IMR-90 (cell line): ENCODE measurements around the gene CUL4B. TPM values are rescaled to one million over a fixed set of nuclear protein-coding genes. Genes with fewer than 3 reads are reported as not detected.
A peak's percentile ranks its signal among the peaks of the same experiment; 100 is the strongest.

Source experiments
- ATAC-seq: fragments of 200-7000 bp; cut with Tn5 transposase; 2 replicates; pipeline ENCODE4 v1.9.1; 2020; ENCODE audit warnings: low read depth, mild to moderate bottlenecking, moderate library complexity
- Bru-seq: library from RNA; stranded (reverse); fragments of 400-500 nt; gene quantifications from one replicate; lab custom pipeline; 2021; lab: Mats Ljungman, UMichigan
- BruChase-seq, 2 experiments: library from RNA; stranded (reverse); fragments of 400-500 nt; gene quantifications; one replicate each; lab custom pipeline; 2021; lab: Mats Ljungman, UMichigan
- BruUV-seq: library from RNA; stranded (reverse); fragments of 400-500 nt; replicated peaks from 2 replicates; lab custom pipeline; 2021; lab: Mats Ljungman, UMichigan
- CTCF ChIA-PET: fragments of 300-600 bp; formaldehyde crosslinking; extraction: SDS; loops from one replicate; lab custom pipeline; 2021; ENCODE audit warnings: antibody characterized with exemption; lab: Yijun Ruan, JAX
- POLR2A ChIA-PET: fragments of 300-600 bp; sonication (Branson Sonifier 250); formaldehyde crosslinking; loops from one replicate; lab custom pipeline; 2022; ENCODE audit warnings: antibody characterized with exemption; ENCODE audit not compliant: unreplicated experiment; lab: Charles Lee
- DNase-seq: peaks from one replicate; pipeline ENCODE4 v3.0.0; 2013
- H2AFZ ChIP-seq: replicated peaks from 2 replicates; pipeline ENCODE3; 2013; ENCODE audit warnings: low read length, mild to moderate bottlenecking; ENCODE audit not compliant: poor library complexity
- H2AK5ac ChIP-seq: 2 replicates; pipeline ENCODE4 v1.6.1; 2013; ENCODE audit warnings: low read depth, low read length, inconsistent platforms
- H2AK9ac ChIP-seq: replicated peaks from 2 replicates; pipeline ENCODE3; 2013; ENCODE audit warnings: mild to moderate bottlenecking, low read depth, low read length, moderate library complexity; ENCODE audit not compliant: poor library complexity
- H2BK120ac ChIP-seq: 2 replicates; pipeline ENCODE4 v1.6.1; 2013; ENCODE audit warnings: low read depth, low read length, inconsistent platforms
- H2BK15ac ChIP-seq: 3 replicates; pipeline ENCODE4 v1.6.1; 2013; ENCODE audit warnings: low read depth, low read length, inconsistent platforms
- H2BK20ac ChIP-seq: 2 replicates; pipeline ENCODE4 v1.6.1; 2013; ENCODE audit warnings: low read depth, mild to moderate bottlenecking, inconsistent platforms, low read length, moderate library complexity
- H2BK5ac ChIP-seq: 2 replicates; pipeline ENCODE4 v1.6.1; 2013; ENCODE audit warnings: mild to moderate bottlenecking, low read depth, low read length, inconsistent platforms; ENCODE audit not compliant: poor library complexity, severe bottlenecking
- H3K14ac ChIP-seq: replicated peaks from 2 replicates; pipeline ENCODE4 v1.6.1; 2013; ENCODE audit warnings: low read depth, low read length, inconsistent platforms
- H3K18ac ChIP-seq: 2 replicates; pipeline ENCODE4 v1.6.1; 2013; ENCODE audit warnings: low read depth, low read length, control low read depth
- H3K23ac ChIP-seq: 2 replicates; pipeline ENCODE4 v1.6.1; 2013; ENCODE audit warnings: low read depth, low read length, inconsistent platforms
- H3K27ac ChIP-seq: 2 replicates; pipeline ENCODE4 v1.5.1; 2013; ENCODE audit warnings: mild to moderate bottlenecking, control low read depth, low read length; ENCODE audit not compliant: insufficient read depth
- H3K27me3 ChIP-seq: 2 replicates; pipeline ENCODE4 v1.6.1; 2013; ENCODE audit warnings: low read length; ENCODE audit not compliant: control insufficient read depth, insufficient read depth
- H3K36me3 ChIP-seq: 2 replicates; pipeline ENCODE4 v1.6.1; 2013; ENCODE audit warnings: low read length, mixed read lengths; ENCODE audit not compliant: control insufficient read depth, insufficient read depth
- H3K4ac ChIP-seq: 2 replicates; pipeline ENCODE4 v1.6.1; 2013; ENCODE audit warnings: low read depth, low read length, inconsistent platforms
- H3K4me1 ChIP-seq: 2 replicates; pipeline ENCODE4 v1.6.1; 2013; ENCODE audit warnings: low read length, mixed read lengths; ENCODE audit not compliant: control insufficient read depth, insufficient read depth
- H3K4me2 ChIP-seq: 2 replicates; pipeline ENCODE4 v1.6.1; 2013; ENCODE audit warnings: low read depth, mild to moderate bottlenecking, control low read depth, low read length, moderate library complexity
- H3K4me3 ChIP-seq: 2 replicates; pipeline ENCODE4 v1.5.1; 2013; ENCODE audit warnings: low read depth, mild to moderate bottlenecking, control low read depth, low read length, moderate library complexity; ENCODE audit not compliant: insufficient read depth
- H3K56ac ChIP-seq: 2 replicates; pipeline ENCODE4 v1.6.1; 2013; ENCODE audit warnings: low read length, inconsistent platforms; ENCODE audit not compliant: insufficient read depth; ENCODE audit errors: extremely low read depth
- H3K79me1 ChIP-seq, 2 experiments: 2 replicates each; pipeline ENCODE4 v1.6.1; 2013; ENCODE audit warnings: low read length in 2 of 2, inconsistent platforms in 1 of 2, low read depth in 1 of 2
- H3K9ac ChIP-seq: 2 replicates; pipeline ENCODE4 v1.6.1; 2013; ENCODE audit warnings: low read depth, low read length, control low read depth
- H3K9me1 ChIP-seq: 2 replicates; pipeline ENCODE4 v1.6.1; 2013; ENCODE audit warnings: low read length, inconsistent platforms; ENCODE audit not compliant: insufficient read depth
- H3K9me3 ChIP-seq: 2 replicates; pipeline ENCODE4 v1.6.1; 2013; ENCODE audit warnings: low read length; ENCODE audit not compliant: control insufficient read depth, insufficient read depth
- H4K20me1 ChIP-seq: 2 replicates; pipeline ENCODE4 v1.6.1; 2013; ENCODE audit warnings: low read length, inconsistent platforms; ENCODE audit not compliant: insufficient read depth
- H4K5ac ChIP-seq: 2 replicates; pipeline ENCODE4 v1.6.1; 2013; ENCODE audit warnings: mild to moderate bottlenecking, low read depth, low read length, control low read depth
- H4K8ac ChIP-seq, 2 experiments: 2 replicates each; pipeline ENCODE4 v1.6.1; 2013; ENCODE audit warnings: low read depth in 2 of 2, low read length in 2 of 2, control low read depth in 1 of 2, inconsistent platforms in 1 of 2
- H4K91ac ChIP-seq: 2 replicates; pipeline ENCODE4 v1.6.1; 2013; ENCODE audit warnings: low read depth, low read length, inconsistent platforms; ENCODE audit not compliant: insufficient read depth
- BHLHE40 ChIP-seq: fragments of 150-350 bp; IDR thresholded peaks from 2 replicates; pipeline ENCODE4 v1.6.1; 2016; ENCODE audit warnings: mild to moderate bottlenecking, low read depth, low read length
- MAFK ChIP-seq: IDR thresholded peaks from 2 replicates; pipeline ENCODE4 v1.6.1; 2012; ENCODE audit warnings: low read depth, low read length, improper control_type of control experiment
- MAZ ChIP-seq: IDR thresholded peaks from 2 replicates; pipeline ENCODE4 v1.6.1; 2012; ENCODE audit warnings: low read depth, mild to moderate bottlenecking, low read length, improper control_type of control experiment, moderate library complexity, borderline replicate concordance
- NFE2L2 ChIP-seq: fragments of 150-350 bp; IDR thresholded peaks from 2 replicates; pipeline ENCODE4 v1.6.1; 2016; ENCODE audit warnings: low read depth, mild to moderate bottlenecking, low read length
- POLR2A ChIP-seq: IDR thresholded peaks from 2 replicates; pipeline ENCODE4 v1.6.1; 2012; ENCODE audit warnings: mild to moderate bottlenecking, low read depth, low read length
- WGBS, 2 experiments: methylation state at CpG; one replicate each; pipeline versions ENCODE4 v1.1.5 to v1.1.7; 2013; ENCODE audit warnings: missing lambda C conversion rate in 2 of 2; ENCODE audit not compliant: insufficient read length in 1 of 2; ENCODE audit errors: extremely low coverage in 2 of 2; 5-methylcytosine and 5-hydroxymethylcytosine counted together
- dilution Hi-C: fragments of 300-500 bp; cut with HindIII; formaldehyde crosslinking; loops from one replicate; pipeline ENCODE4 v1.14.3; 2018; ENCODE audit warnings: low sequenced_read_pairs; ENCODE audit not compliant: unreplicated experiment
- in situ Hi-C: fragments of 300-500 bp; cut with MboI; formaldehyde crosslinking; loops from 3 replicates; pipeline ENCODE4 v1.14.3; 2019; ENCODE audit warnings: low sequenced_read_pairs, inconsistent platforms, mixed read lengths
- intact Hi-C: fragments of 100-400 bp; cut with micrococcal nuclease; formaldehyde crosslinking; loops from 2 replicates; pipeline ENCODE4 v1.10.0; 2022
- long read RNA-seq: library from polyadenylated mRNA; unstranded; transcript quantifications from one replicate; pipeline ENCODE4 v2.0.0, GENCODE V29; 2021; ENCODE audit not compliant: unreplicated experiment
- polyA plus RNA-seq, 3 experiments: library from polyadenylated mRNA; depleted of rRNA; stranded (reverse); fragments of >200 nt; gene quantifications; 2 replicates each; pipeline ENCODE4 v1.2.3, GENCODE V29; 2012; ENCODE audit warnings: low replicate concordance in 1 of 3
- total RNA-seq: library from RNA; depleted of rRNA; stranded (reverse); fragments of >200 nt; gene quantifications from 2 replicates; pipeline ENCODE4 v1.2.3, GENCODE V29; 2012; rRNA removed
- TF ChIP-seq, protein P1 (sequence below): fragments of 150-350 bp; IDR thresholded peaks from 2 replicates; pipeline ENCODE4 v1.6.1; 2017; ENCODE audit warnings: mild to moderate bottlenecking, antibody characterized with exemption, low read length, low read depth
- TF ChIP-seq, protein P2 (sequence below): fragments of 150-350 bp; IDR thresholded peaks from 2 replicates; pipeline ENCODE4 v1.6.1; 2016; ENCODE audit warnings: low read depth, mild to moderate bottlenecking, low read length, moderate library complexity, borderline replicate concordance

Gene CUL4B
- total RNA-seq (19.4 and 33.1 TPM in 2 replicates), polyA plus RNA-seq (2012; rRNA removed) (21.1 and 30.9 TPM in 2 replicates), Bru-seq, nascent RNA (percentile 68 among the genes with signal in this experiment), BruChase-seq, experiment 1, labeled RNA remaining after a 6-hour chase (percentile 79 among the genes with signal in this experiment), BruChase-seq, experiment 2, labeled RNA remaining after a 2-hour chase (percentile 71 among the genes with signal in this experiment)
- 9.7 and 11.3 TPM in 2 replicates for polyA plus RNA-seq (2012; cell fraction: cytosol; rRNA removed)
- polyA plus RNA-seq (2012; cell fraction: nucleus; rRNA removed; ENCODE audit: low replicate concordance), result 22.0 and 63.6 TPM in 2 replicates
- long read RNA-seq, full-length matches to known transcripts, result 46 of 68 reads
- long read RNA-seq, partial matches to known transcripts, result 4 of 68 reads
- long read RNA-seq, other reads (novel, unspliced or antisense), result 18 of 68 reads

DNA sequence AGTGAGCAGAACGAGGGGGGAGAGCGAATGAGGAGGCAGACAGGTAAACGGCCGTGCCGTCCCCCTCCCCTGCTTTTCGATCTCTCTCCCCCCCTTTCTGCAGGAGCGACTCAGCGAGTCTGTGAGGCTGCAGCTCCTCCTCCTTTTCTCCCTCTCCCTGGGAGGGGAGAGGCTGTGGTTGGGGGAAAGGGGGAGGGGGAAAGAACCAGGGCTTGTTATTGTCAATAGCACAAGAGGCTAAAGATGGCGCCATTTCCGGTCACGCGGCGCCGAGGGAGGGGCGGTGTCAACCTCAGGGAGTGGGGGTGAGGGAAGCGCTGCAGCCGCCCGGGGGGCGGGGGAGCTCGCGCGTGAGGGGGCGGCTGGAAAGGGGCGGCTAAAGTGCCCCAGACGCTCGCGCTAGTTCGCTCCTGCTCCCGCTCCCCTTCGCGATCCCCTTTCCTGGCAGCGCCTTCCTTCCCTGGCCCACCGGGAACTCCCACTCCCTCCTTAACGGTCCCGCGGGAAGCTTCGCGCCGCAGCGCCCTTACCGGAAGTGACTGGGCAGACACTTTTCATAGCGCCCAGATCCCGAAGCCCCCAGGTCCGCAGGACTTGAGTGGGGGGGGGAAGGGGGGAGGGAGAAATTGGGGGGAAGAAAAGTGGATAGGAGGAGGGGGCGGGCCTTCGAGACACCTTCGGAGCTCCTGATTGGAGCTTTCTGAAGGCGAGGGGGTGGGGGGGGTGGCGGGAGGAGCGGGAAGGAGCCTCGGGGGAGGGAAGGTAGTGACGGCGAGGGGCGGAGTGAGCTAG, at the start of gene CUL4B:
Gene CUL4B, minus strand, starts transcription at position 121 of the 792 bp plus-strand sequence. CDS start 324 bp downstream, outside the sequence.
- peak within 1 kb of the TSS; percentile 68; the same call in 1 of the 2 replicates for H2BK20ac ChIP-seq
- H4K91ac ChIP-seq, result peak within 1 kb of the TSS; percentile 93
- H3K14ac ChIP-seq, result peak within 1 kb of the TSS; percentile 94
- H2AK5ac ChIP-seq, result peak within 1 kb of the TSS; percentile 47
- CTCF ChIA-PET, result interaction anchor here (0.9 to 1.1 kb wide), 2 partner anchors 11 to 58 kb away, joined by 3 to 6 read pairs; no protein-coding TSS in a partner anchor
- H3K4ac ChIP-seq, result peak within 1 kb of the TSS; percentile 98
- peak; percentile 94 for DNase-seq
- dilution Hi-C loops (no loop called here), intact Hi-C loops (loop anchor here (1.0 to 2.0 kb wide), 3 partner anchors 11 to 70 kb away; partner anchors contain the start of genes C1GALT1C1 and MCTS1), in situ Hi-C loops (no loop called here)
- POLR2A ChIA-PET, result interaction anchor here (0.5 to 2.0 kb wide), 4 partner anchors 11 to 946 kb away, joined by 3 to 12 read pairs (median 7); partner anchors contain the start of gene MCTS1
- peak within 1 kb of the TSS; percentile 94 for H2BK120ac ChIP-seq
- no peaks in the 10 kb centered on the region; a peak in 1 of 4 replicates for H3K79me1 ChIP-seq
- H3K4me2 ChIP-seq, result peak within 1 kb of the TSS; percentile 99
- H3K27ac ChIP-seq, result peak within 1 kb of the TSS; percentile 100
- ATAC-seq, result peak; percentile 86
- H2AK9ac ChIP-seq, result peak within 1 kb of the TSS; percentile 95
- H3K56ac ChIP-seq, result peak within 1 kb of the TSS; percentile 87
- BruUV-seq, result no TSS peak
- no peaks in the 10 kb centered on the region for H4K20me1 ChIP-seq
- no peaks in the 10 kb centered on the region for H3K4me1 ChIP-seq
- H3K23ac ChIP-seq, result peak within 1 kb of the TSS; percentile 73
- H3K9ac ChIP-seq, result peak within 1 kb of the TSS; percentile 99
- TF ChIP-seq BHLHE40 (peak; percentile 85), POLR2A (peak; percentile 78; the same call in 1 of the 2 replicates), MAFK (no peak), NFE2L2 (no peak), MAZ (peak; percentile 96)
- TF ChIP-seq, protein P1, sequence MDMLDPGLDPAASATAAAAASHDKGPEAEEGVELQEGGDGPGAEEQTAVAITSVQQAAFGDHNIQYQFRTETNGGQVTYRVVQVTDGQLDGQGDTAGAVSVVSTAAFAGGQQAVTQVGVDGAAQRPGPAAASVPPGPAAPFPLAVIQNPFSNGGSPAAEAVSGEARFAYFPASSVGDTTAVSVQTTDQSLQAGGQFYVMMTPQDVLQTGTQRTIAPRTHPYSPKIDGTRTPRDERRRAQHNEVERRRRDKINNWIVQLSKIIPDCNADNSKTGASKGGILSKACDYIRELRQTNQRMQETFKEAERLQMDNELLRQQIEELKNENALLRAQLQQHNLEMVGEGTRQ, result peak; percentile 91
- TF ChIP-seq, protein P2, sequence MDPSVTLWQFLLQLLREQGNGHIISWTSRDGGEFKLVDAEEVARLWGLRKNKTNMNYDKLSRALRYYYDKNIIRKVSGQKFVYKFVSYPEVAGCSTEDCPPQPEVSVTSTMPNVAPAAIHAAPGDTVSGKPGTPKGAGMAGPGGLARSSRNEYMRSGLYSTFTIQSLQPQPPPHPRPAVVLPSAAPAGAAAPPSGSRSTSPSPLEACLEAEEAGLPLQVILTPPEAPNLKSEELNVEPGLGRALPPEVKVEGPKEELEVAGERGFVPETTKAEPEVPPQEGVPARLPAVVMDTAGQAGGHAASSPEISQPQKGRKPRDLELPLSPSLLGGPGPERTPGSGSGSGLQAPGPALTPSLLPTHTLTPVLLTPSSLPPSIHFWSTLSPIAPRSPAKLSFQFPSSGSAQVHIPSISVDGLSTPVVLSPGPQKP, result no peak
- H3K18ac ChIP-seq, result peak within 1 kb of the TSS; percentile 95
- no peaks in the 10 kb centered on the region for H3K9me3 ChIP-seq
- H4K5ac ChIP-seq, result peak within 1 kb of the TSS; percentile 96
- peak within 1 kb of the TSS; percentile 99 for H3K4me3 ChIP-seq
- no peaks in the 10 kb centered on the region for H3K9me1 ChIP-seq
- H4K8ac ChIP-seq, result peak within 1 kb of the TSS; percentile 69 to 95
- H3K36me3 ChIP-seq, result no peaks in the 10 kb centered on the region; the same call in 1 of the 2 replicates
- peak within 1 kb of the TSS; percentile 82; the same call in 2 of the 3 replicates for H2BK15ac ChIP-seq
- WGBS, 2 experiments, result 38% methylated on average over 4 of the region's 54 CpGs; no CpG with 5 or more reads in 1 of the 2 experiments
- peak within 1 kb of the TSS; percentile 99 for H2BK5ac ChIP-seq
- H2AFZ ChIP-seq, result peak within 1 kb of the TSS; percentile 94
- no peaks in the 10 kb centered on the region for H3K27me3 ChIP-seq
